Occipital lobe (tissue), 2 donors: ENCODE data around the gene DRC1. TPM values are rescaled to one million over a fixed set of nuclear protein-coding genes. Genes with fewer than 3 reads are reported as not detected.
"Not testable (repeated sequence)": the region's sequence is repeated elsewhere in the genome, so short reads cannot be mapped to it uniquely, and the experiment has no call there.

Experiments
- DNase-seq: peaks from one replicate; lab custom pipeline; 2025; lab: John Stamatoyannopoulos, UW
- total RNA-seq: library from RNA; depleted of rRNA; stranded (reverse); fragments of >200 nt; gene quantifications from one replicate; pipeline ENCODE4 v1.2.3, GENCODE V29; 2014

Gene DRC1
- total RNA-seq, 1 donor from 2014 or later, result 5.6 TPM

- no peak for DNase-seq
Measured at GRCh38 chr2:26463244-26464192, 61.8 kb downstream of the DRC1 start.

- DNase-seq, result no peak
Measured at GRCh38 chr2:26464390-26465265, 62.9 kb downstream of the DRC1 start.

GRCh38 chr2:26465266-26465925 is 63.7 kb downstream of the DRC1 start:
- no peak for DNase-seq

- no peak for DNase-seq
Measured at GRCh38 chr2:26465981-26466471, 64.3 kb downstream of the DRC1 start.

GRCh38 chr2:26466662-26467310 is 65.1 kb downstream of the DRC1 start:
- no peak for DNase-seq

- DNase-seq, result not testable (repeated sequence)
Measured at GRCh38 chr2:26468544-26468943, 66.8 kb downstream of the DRC1 start.

- no peak for DNase-seq
Measured at GRCh38 chr2:26469092-26469710, 67.5 kb downstream of the DRC1 start.

GRCh38 chr2:26469955-26470354 is 68.2 kb downstream of the DRC1 start:
- DNase-seq, result no peak

- no peak for DNase-seq
Measured at GRCh38 chr2:26470601-26471260, 69.0 kb downstream of the DRC1 start.

GRCh38 chr2:26471289-26471688 is 69.6 kb downstream of the DRC1 start:
- DNase-seq, result no peak

- DNase-seq, result no peak
Measured at GRCh38 chr2:26471766-26472706, 70.3 kb downstream of the DRC1 start.

GRCh38 chr2:26472821-26473655 is 71.3 kb downstream of the DRC1 start:
- DNase-seq, result no peak

GRCh38 chr2:26473796-26474195 is 72.1 kb downstream of the DRC1 start:
- no peak for DNase-seq

GRCh38 chr2:26474261-26474785 is 72.6 kb downstream of the DRC1 start:
- DNase-seq, result no peak

- no peak for DNase-seq
Measured at GRCh38 chr2:26475037-26475436, 73.3 kb downstream of the DRC1 start.

GRCh38 chr2:26475832-26476501 is 74.2 kb downstream of the DRC1 start:
- no peak for DNase-seq
